ENCODE results near the gene ATRIP. TPM values are rescaled to one million over a fixed set of nuclear protein-coding genes. Genes with fewer than 3 reads are reported as not detected.

The ATRIP gene
- total and polyA plus RNA-seq, 10 of the 15 experiments (the other 5 are each of a cell fraction or from before 2014, with no cell fraction given), result 1.4 to 16.0 (median 10.1) TPM

DNA sequence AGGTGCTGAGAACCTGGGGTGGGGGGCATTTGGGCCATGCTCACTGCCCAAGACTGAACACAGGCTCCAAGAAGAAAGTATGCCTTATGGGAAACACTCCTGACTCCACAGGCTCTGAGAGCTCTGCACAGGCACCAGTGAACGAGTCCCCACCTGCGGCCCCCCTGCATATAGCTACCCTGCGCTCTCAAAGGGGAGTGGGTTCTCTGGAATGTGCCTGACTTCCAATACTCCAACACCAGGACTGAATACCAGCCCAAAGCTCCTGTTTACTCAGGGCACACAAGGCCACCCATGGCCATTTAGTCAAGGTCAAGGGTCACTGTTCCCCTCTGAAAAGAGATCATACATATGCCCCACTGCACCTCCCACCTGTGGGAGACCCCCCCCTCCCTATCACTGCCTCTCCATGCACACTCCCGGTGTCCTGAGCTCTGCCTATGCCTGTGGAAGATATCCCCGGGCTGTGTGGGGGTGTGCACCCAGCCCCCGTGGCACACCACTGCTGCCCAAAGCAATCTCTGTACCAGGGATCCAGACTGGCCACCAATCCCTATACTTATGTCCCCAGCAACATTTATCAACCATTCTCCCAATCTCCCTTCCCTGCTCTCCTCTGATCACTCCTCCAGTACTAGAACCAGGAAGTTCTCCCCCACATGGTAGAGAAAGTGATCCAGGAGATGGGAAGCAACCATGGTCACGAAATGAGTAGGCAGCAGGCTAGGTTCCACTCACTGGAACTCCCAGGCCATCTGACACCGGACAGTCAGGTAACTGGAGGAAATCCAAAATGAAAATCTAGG, 15.1 kb upstream of the ATRIP start:
- intact Hi-C loops (cut with micrococcal nuclease; ENCODE audit: unreplicated experiment), result no loop called here
- Histone ChIP-seq H3K9me3 (replicated peaks; ENCODE audit: control insufficient read depth, insufficient read depth, low read length) (no peaks in the 10 kb centered on the region), H4K20me1 (ENCODE audit: control insufficient read depth, insufficient read depth) (no peaks in the 10 kb centered on the region), H3K4me1 (ENCODE audit: control insufficient read depth, insufficient read depth, low read length) (peaks cover 25% of the 10 kb centered on the region), H3K4me3 (no peak overlapping the region), H3K27me3 (replicated peaks in 1 of 2; ENCODE audit: control insufficient read depth in 2 of 2, insufficient read depth in 2 of 2, low read length in 1 of 2) (no peaks in the 10 kb centered on the region), H2AFZ (ENCODE audit: control insufficient read depth, low read depth, low read length) (no peak overlapping the region), H3K79me2 (ENCODE audit: control insufficient read depth, insufficient read depth, low read length) (no peaks in the 10 kb centered on the region; the same call in 1 of the 2 replicates), H3K4me2 (ENCODE audit: control insufficient read depth, insufficient read depth) (no peak overlapping the region), H3K27ac (ENCODE audit: control insufficient read depth, insufficient read depth) (peak overlapping the region; percentile 54; the same call in 1 of the 2 replicates), H3K36me3 (ENCODE audit: control insufficient read depth in 2 of 2, insufficient read depth in 2 of 2, low read length in 1 of 2) (peaks cover 2 to 16% of the 10 kb centered on the region in 2 experiments; a peak in 2 of 4 replicates), H3K9ac (ENCODE audit: control insufficient read depth, insufficient read depth, low read length) (no peak overlapping the region)
- no TSS peak for BruUV-seq (replicated peaks)
- TF ChIP-seq PAX8 (IDR thresholded peaks at IDR 0.05), result no peak
- TF ChIP-seq, protein P1, sequence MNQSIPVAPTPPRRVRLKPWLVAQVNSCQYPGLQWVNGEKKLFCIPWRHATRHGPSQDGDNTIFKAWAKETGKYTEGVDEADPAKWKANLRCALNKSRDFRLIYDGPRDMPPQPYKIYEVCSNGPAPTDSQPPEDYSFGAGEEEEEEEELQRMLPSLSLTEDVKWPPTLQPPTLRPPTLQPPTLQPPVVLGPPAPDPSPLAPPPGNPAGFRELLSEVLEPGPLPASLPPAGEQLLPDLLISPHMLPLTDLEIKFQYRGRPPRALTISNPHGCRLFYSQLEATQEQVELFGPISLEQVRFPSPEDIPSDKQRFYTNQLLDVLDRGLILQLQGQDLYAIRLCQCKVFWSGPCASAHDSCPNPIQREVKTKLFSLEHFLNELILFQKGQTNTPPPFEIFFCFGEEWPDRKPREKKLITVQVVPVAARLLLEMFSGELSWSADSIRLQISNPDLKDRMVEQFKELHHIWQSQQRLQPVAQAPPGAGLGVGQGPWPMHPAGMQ (IDR thresholded peaks at IDR 0.05; ENCODE audit: borderline replicate concordance), result no peak
- TF ChIP-seq, protein P2, sequence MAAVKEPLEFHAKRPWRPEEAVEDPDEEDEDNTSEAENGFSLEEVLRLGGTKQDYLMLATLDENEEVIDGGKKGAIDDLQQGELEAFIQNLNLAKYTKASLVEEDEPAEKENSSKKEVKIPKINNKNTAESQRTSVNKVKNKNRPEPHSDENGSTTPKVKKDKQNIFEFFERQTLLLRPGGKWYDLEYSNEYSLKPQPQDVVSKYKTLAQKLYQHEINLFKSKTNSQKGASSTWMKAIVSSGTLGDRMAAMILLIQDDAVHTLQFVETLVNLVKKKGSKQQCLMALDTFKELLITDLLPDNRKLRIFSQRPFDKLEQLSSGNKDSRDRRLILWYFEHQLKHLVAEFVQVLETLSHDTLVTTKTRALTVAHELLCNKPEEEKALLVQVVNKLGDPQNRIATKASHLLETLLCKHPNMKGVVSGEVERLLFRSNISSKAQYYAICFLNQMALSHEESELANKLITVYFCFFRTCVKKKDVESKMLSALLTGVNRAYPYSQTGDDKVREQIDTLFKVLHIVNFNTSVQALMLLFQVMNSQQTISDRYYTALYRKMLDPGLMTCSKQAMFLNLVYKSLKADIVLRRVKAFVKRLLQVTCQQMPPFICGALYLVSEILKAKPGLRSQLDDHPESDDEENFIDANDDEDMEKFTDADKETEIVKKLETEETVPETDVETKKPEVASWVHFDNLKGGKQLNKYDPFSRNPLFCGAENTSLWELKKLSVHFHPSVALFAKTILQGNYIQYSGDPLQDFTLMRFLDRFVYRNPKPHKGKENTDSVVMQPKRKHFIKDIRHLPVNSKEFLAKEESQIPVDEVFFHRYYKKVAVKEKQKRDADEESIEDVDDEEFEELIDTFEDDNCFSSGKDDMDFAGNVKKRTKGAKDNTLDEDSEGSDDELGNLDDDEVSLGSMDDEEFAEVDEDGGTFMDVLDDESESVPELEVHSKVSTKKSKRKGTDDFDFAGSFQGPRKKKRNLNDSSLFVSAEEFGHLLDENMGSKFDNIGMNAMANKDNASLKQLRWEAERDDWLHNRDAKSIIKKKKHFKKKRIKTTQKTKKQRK (IDR thresholded peaks at IDR 0.05; ENCODE audit: low read depth, low read length), result no peak
- TF ChIP-seq TBL1XR1 (IDR thresholded peaks at IDR 0.05; ENCODE audit: low read depth, low read length), result no peak
- no peak for TF ChIP-seq HDAC6 (IDR thresholded peaks at IDR 0.05; ENCODE audit: unreplicated experiment)
- TF ChIP-seq, protein P3, sequence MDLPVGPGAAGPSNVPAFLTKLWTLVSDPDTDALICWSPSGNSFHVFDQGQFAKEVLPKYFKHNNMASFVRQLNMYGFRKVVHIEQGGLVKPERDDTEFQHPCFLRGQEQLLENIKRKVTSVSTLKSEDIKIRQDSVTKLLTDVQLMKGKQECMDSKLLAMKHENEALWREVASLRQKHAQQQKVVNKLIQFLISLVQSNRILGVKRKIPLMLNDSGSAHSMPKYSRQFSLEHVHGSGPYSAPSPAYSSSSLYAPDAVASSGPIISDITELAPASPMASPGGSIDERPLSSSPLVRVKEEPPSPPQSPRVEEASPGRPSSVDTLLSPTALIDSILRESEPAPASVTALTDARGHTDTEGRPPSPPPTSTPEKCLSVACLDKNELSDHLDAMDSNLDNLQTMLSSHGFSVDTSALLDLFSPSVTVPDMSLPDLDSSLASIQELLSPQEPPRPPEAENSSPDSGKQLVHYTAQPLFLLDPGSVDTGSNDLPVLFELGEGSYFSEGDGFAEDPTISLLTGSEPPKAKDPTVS (IDR thresholded peaks at IDR 0.05; ENCODE audit: low read depth, low read length), result no peak
- TF ChIP-seq SMAD5 (IDR thresholded peaks at IDR 0.05; ENCODE audit: low read depth), result no peak
- TF ChIP-seq, protein P4, sequence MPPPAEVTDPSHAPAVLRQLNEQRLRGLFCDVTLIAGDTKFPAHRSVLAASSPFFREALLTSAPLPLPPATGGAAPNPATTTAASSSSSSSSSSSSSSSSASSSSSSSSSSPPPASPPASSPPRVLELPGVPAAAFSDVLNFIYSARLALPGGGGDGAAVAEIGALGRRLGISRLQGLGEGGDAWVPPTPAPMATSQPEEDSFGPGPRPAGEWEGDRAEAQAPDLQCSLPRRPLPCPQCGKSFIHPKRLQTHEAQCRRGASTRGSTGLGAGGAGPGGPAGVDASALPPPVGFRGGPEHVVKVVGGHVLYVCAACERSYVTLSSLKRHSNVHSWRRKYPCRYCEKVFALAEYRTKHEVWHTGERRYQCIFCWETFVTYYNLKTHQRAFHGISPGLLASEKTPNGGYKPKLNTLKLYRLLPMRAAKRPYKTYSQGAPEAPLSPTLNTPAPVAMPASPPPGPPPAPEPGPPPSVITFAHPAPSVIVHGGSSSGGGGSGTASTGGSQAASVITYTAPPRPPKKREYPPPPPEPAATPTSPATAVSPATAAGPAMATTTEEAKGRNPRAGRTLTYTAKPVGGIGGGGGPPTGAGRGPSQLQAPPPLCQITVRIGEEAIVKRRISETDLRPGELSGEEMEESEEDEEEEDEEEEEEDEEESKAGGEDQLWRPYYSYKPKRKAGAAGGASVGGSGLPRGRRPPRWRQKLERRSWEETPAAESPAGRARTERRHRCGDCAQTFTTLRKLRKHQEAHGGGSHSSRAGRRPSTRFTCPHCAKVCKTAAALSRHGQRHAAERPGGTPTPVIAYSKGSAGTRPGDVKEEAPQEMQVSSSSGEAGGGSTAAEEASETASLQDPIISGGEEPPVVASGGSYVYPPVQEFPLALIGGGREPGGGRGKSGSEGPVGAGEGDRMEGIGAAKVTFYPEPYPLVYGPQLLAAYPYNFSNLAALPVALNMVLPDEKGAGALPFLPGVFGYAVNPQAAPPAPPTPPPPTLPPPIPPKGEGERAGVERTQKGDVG (CRISPR knock-in tag; IDR thresholded peaks at IDR 0.05), result no peak
- TF ChIP-seq SREBF2 (IDR thresholded peaks at IDR 0.05; ENCODE audit: low read length), result no peak
- TF ChIP-seq, protein P5, sequence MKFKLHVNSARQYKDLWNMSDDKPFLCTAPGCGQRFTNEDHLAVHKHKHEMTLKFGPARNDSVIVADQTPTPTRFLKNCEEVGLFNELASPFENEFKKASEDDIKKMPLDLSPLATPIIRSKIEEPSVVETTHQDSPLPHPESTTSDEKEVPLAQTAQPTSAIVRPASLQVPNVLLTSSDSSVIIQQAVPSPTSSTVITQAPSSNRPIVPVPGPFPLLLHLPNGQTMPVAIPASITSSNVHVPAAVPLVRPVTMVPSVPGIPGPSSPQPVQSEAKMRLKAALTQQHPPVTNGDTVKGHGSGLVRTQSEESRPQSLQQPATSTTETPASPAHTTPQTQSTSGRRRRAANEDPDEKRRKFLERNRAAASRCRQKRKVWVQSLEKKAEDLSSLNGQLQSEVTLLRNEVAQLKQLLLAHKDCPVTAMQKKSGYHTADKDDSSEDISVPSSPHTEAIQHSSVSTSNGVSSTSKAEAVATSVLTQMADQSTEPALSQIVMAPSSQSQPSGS (IDR thresholded peaks at IDR 0.05; ENCODE audit: low read length), result no peak
- no peak for TF ChIP-seq RELA (IDR thresholded peaks at IDR 0.05; ENCODE audit: borderline replicate concordance, partially characterized antibody)
- no peak for TF ChIP-seq RCOR1 (conservative IDR thresholded peaks at IDR 0.05; ENCODE audit: low read depth, low read length)
- ChIA-PET RAD21 (ENCODE audit: unreplicated experiment) (no interaction called here), SMC1A (ENCODE audit: uncharacterized antibody, unreplicated experiment) (interaction anchor here (1.2 to 11.5 kb wide), 2 partner anchors 24 to 30 kb away, joined by 4 to 287 read pairs; no protein-coding TSS in a partner anchor), CTCF (interaction anchor here (0.8 to 12.5 kb wide), 3 partner anchors 23 to 159 kb away, joined by 3 to 757 read pairs (median 28); no protein-coding TSS in a partner anchor), POLR2A (no interaction called here)
- WGBS (ENCODE audit: insufficient coverage, insufficient replicate concordance, low lambda C conversion rate, missing lambda C conversion rate), result 81% methylated on average over 8 of the region's 8 CpGs
- no peak for DNase-seq (ENCODE audit: low read depth, low spot score)
- ATAC-seq, result no peak
- FAIRE-seq, result no peak
- in situ Hi-C loops (cut with MboI), result no loop called here

Data from GM12878 (cell line).